Stimulated activated CD8-positive, alpha-beta memory T cell treated with anti-CD3 and anti-CD28 coated beads, Interleukin-15, amount 100 ng/mL, for 48 hours (primary cell): Measurements from ENCODE around the gene GNAZ.

Experiments
- DNase-seq, 2 donors: peaks; one replicate each; pipeline ENCODE4 v3.0.0-alpha.2; 2020; ENCODE audit warnings: low read depth in 2 of 2

GNAZ gene

GRCh38 chr22:23155143-23155542 is 84.8 kb downstream of the GNAZ start:
- no peak for DNase-seq

GRCh38 chr22:23155831-23156230 is 85.5 kb downstream of the GNAZ start:
- DNase-seq, result no peak

GRCh38 chr22:23156286-23156685 is 86.0 kb downstream of the GNAZ start:
- no peak for DNase-seq

GRCh38 chr22:23157560-23158515 is 87.5 kb downstream of the GNAZ start:
- DNase-seq, result no peak

GRCh38 chr22:23158516-23159290 is 88.4 kb downstream of the GNAZ start:
- DNase-seq, result no peak

GRCh38 chr22:23159291-23159630 is 88.9 kb downstream of the GNAZ start:
- no peak for DNase-seq

- no peak for DNase-seq
These were observed 90.7 kb downstream of the GNAZ start for GRCh38 chr22:23161029-23161428.

- DNase-seq, result no peak
These were observed 91.3 kb downstream of the GNAZ start for GRCh38 chr22:23161574-23161973.

GRCh38 chr22:23163665-23164064 is 93.3 kb downstream of the GNAZ start:
- DNase-seq, result no peak

GRCh38 chr22:23164091-23164490 is 93.8 kb downstream of the GNAZ start:
- no peak for DNase-seq

GRCh38 chr22:23166042-23166831 is 95.9 kb downstream of the GNAZ start:
- no peak for DNase-seq

- no peak for DNase-seq
These were observed 96.7 kb downstream of the GNAZ start for GRCh38 chr22:23166841-23167616.

- DNase-seq, result no peak
These were observed 98.2 kb downstream of the GNAZ start for GRCh38 chr22:23168391-23169042.

- DNase-seq, result no peak
These were observed 98.7 kb downstream of the GNAZ start for GRCh38 chr22:23169043-23169406.
